Ishikawa (cell line): ENCODE data around the gene FHIT.

ENCODE experiments used
- NFIC ChIP-seq: IDR thresholded peaks from 2 replicates; pipeline ENCODE4 v1.6.1; 2012
- RAD21 ChIP-seq: IDR thresholded peaks from 2 replicates; pipeline ENCODE4 v1.6.1; 2012; ENCODE audit warnings: low read depth
- TAF1 ChIP-seq: IDR thresholded peaks from 2 replicates; pipeline ENCODE4 v1.6.1; 2012; ENCODE audit warnings: low read depth, mild to moderate bottlenecking
- USF1 ChIP-seq: IDR thresholded peaks from 2 replicates; pipeline ENCODE4 v1.6.1; 2012
- YY1 ChIP-seq: IDR thresholded peaks from 2 replicates; pipeline ENCODE4 v1.6.1; 2012; ENCODE audit warnings: low read depth
- TF ChIP-seq, protein P1 (sequence below): IDR thresholded peaks from 2 replicates; pipeline ENCODE4 v1.6.1; 2012

DNA sequence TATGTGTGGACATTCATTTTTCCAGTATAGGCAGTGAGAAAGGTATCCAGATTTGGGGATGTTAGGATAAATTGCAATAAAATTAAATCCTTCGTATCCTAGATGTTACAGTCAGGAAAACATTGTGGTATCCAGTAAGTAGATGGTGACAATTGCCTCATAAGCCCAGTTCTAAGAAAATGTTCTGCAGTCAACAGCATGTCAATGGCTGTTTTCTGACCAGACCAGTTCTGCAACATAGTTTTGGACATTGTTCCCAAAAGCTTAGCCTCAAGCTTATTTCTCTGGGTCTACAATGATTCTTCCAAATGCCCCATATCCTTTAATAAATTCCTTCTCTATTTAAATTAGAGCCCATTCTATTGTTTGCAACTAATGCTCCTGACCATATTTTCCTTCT is 480.7 kb downstream of the FHIT start:
- TF ChIP-seq TAF1, result no peak
- TF ChIP-seq, protein P1, sequence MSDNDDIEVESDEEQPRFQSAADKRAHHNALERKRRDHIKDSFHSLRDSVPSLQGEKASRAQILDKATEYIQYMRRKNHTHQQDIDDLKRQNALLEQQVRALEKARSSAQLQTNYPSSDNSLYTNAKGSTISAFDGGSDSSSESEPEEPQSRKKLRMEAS, result peak; percentile 57; the same call in 1 of the 2 replicates
- 0 out of 2 replicates have a peak, but pooled peaks have one; percentile 2 for TF ChIP-seq RAD21
- peak; percentile 59; the same call in 1 of the 2 replicates for TF ChIP-seq YY1
- TF ChIP-seq USF1, result no peak
- no peak for TF ChIP-seq NFIC
